Hepatocyte (in vitro differentiated cells): ENCODE data around the gene RFTN1.

Experiments used
- EZH2 ChIP-seq: fragments of 200-600 bp; sonication (generic); IDR thresholded peaks from 2 replicates; pipeline ENCODE4 v1.6.1; 2016; ENCODE audit warnings: antibody characterized with exemption, mild to moderate bottlenecking, borderline replicate concordance
- EZH2phosphoT487 ChIP-seq: fragments of 200-600 bp; sonication (generic); IDR thresholded peaks from one replicate; pipeline ENCODE4 v1.6.1; 2018; ENCODE audit warnings: antibody characterized with exemption, mild to moderate bottlenecking, low read depth, moderate library complexity; ENCODE audit not compliant: unreplicated experiment, severe bottlenecking
- TF ChIP-seq, protein P1 (sequence below): fragments of 200-600 bp; sonication (generic); IDR thresholded peaks from 2 replicates; pipeline ENCODE4 v1.5.1; 2016; ENCODE audit warnings: antibody characterized with exemption, mild to moderate bottlenecking; ENCODE audit not compliant: poor library complexity

DNA sequence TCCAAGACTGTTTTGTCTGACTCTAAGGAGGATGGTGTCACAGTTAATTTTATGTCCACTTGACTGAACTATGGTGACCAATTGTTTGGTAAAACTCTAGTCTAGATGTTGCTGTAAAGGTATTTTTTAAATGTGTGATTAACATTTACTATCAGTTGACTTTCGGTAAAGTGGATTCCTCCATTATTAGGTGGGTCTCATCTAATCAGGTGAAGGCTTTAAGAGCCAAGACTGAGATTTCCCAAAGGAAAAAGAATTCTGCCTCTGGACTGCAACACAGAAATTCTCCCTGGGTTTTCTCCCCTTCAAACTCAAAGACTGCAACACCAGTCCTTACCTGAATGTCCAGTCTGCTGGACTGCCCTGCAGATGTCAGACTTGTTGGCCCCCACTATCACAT lies 129.6 kb downstream of the RFTN1 start:
- TF ChIP-seq, protein P1, sequence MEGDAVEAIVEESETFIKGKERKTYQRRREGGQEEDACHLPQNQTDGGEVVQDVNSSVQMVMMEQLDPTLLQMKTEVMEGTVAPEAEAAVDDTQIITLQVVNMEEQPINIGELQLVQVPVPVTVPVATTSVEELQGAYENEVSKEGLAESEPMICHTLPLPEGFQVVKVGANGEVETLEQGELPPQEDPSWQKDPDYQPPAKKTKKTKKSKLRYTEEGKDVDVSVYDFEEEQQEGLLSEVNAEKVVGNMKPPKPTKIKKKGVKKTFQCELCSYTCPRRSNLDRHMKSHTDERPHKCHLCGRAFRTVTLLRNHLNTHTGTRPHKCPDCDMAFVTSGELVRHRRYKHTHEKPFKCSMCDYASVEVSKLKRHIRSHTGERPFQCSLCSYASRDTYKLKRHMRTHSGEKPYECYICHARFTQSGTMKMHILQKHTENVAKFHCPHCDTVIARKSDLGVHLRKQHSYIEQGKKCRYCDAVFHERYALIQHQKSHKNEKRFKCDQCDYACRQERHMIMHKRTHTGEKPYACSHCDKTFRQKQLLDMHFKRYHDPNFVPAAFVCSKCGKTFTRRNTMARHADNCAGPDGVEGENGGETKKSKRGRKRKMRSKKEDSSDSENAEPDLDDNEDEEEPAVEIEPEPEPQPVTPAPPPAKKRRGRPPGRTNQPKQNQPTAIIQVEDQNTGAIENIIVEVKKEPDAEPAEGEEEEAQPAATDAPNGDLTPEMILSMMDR = no peak
- TF ChIP-seq EZH2 = no peak
- no peak for TF ChIP-seq EZH2phosphoT487
